HG02981 (cell line): ENCODE measurements around the gene HAO2.
"Not testable (repeated sequence)": the region's sequence is repeated elsewhere in the genome, so short reads cannot be mapped to it uniquely, and the experiment has no call there.

Source experiments
- ATAC-seq: cut with Tn5 transposase; IDR thresholded peaks from one replicate; pipeline ENCODE4 v1.9.1; 2021; ENCODE audit warnings: mild to moderate bottlenecking, moderate library complexity; ENCODE audit not compliant: unreplicated experiment

Gene HAO2

GRCh38 chr1:119341372-119341947 lies 27.1 kb upstream of the HAO2 start:
- ATAC-seq: no peak

- ATAC-seq: no peak
Measured at GRCh38 chr1:119345398-119345797, 23.2 kb upstream of the HAO2 start.

- peak; percentile 86 for ATAC-seq
Measured at GRCh38 chr1:119347858-119348257, 20.7 kb upstream of the HAO2 start.

- ATAC-seq: no peak
Measured at GRCh38 chr1:119348941-119349340, 19.6 kb upstream of the HAO2 start.

DNA sequence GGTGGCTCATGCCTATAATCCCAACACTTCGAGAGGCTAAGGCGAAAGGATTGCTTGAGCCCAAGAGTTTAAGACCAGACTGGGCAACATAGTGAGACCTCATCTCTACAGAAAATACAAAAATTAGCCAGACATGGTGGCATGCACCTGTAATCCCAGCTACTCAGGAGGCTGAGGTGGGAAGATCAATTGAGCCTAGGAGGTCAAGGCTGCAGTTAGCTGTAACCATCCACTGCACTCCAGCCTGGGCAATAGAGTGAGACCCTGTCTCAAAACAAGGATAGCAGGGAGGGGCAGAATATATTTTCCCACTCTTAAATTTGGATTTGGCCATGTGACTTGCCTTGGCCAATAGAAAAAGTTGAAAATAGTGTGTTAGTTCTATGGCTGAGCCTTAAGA lies 17.7 kb upstream of the HAO2 start:
- not testable (repeated sequence) for ATAC-seq

GRCh38 chr1:119351997-119352396 lies 16.6 kb upstream of the HAO2 start:
- no peak for ATAC-seq

DNA sequence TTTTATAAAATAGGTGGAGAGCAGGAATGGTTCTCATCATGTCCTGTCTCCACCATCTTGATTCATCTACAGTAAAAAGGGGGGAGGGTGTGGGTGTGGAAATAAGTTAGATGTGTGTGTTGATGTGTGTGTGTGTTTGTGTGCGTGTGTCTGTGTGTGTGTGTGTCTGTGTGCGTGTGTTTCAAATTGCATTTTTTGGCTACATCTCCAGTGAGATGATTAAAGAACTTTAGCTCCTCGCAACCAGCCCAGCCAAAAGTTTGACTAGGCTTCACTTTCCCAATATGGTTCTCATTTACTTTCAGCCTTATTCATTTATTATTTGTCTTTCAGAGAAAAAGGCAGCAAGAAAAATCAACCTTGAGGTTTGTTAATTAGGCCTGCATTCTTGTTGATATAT lies 14.7 kb upstream of the HAO2 start:
- no peak for ATAC-seq

GRCh38 chr1:119358636-119359035 lies 9.9 kb upstream of the HAO2 start:
- ATAC-seq: no peak

DNA sequence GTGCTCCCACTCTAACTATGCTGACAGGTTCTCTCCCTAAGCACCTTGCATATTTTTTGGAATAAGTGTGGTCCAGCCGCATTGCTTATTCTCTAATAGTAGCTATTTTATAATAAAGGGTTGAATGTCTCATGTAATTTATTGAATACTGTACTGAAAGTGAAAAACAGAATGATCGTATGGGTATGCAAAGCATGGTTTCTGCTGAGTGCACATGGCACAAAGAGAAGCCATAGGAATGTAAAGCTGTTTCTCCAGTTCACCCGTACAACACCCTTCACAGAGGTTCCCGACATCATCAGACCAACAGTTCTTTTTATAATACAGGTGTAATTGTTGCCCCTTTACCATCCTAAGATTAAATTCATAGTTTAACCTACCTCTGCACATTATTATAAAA lies 8.9 kb upstream of the HAO2 start:
- ATAC-seq: no peak

- ATAC-seq: no peak
Measured at GRCh38 chr1:119361205-119361604, 7.4 kb upstream of the HAO2 start.

DNA sequence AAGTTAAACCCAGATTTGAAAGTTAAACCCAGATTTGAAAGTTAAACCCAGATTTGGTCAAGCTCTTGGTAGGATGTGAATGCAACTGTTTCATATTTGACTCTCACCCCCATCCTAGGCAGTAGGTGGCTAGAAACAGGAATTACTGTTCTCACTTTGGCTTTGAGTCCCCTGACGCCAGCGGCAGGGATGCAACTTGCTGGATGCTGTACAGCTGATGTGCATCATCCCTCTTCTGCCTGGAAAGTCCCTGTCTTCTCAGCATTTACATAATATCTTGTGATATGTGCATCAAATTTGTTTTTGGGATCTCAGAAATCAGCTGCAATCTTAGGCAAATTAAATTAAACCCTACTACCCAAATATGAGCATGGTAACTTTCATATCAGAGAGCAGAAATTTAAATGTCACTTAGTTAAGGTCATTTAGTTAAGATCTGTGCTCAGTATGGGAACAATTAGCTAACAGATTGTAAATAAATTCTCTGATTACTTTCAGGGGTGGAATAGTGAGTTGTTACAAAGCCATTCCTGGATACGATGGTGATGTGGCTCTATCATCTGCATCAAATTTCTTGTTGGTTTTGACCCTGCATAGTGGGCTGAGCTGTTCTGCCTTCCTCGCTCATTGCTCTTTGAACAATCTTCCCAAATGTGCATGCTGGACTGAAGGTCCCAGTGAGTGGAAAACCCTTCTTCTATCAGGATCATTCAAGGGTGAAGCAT lies 6.8 kb upstream of the HAO2 start:
- no peak for ATAC-seq

- no peak for ATAC-seq
Measured at GRCh38 chr1:119363162-119363561, 5.4 kb upstream of the HAO2 start.

- no peak for ATAC-seq
Measured at GRCh38 chr1:119364640-119365039, 3.9 kb upstream of the HAO2 start.

- ATAC-seq: peak; percentile 56
Measured at GRCh38 chr1:119366424-119366823, 2.2 kb upstream of the HAO2 start.

GRCh38 chr1:119367432-119368124 lies 1.0 kb upstream of the HAO2 start:
- ATAC-seq: peak; percentile 38

DNA sequence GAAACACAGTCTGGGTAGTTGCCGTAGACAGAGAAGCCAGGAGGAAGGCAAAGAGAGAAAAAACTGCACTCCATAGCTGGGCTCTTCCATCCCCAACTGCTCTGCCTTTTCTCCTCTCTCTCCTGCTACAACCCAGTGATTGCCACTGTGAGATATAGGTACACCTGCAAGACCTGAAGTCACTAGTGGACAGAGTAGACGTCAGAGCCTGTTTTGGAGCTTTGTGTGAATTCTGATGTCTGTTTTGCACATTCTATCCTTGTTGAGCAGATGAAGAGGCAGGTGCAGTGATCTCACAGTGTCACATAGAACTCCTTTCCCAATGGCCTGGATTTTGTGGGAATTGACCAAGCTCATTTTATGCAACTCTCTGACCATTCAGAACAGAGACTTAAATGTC lies 2.2 kb downstream of the HAO2 start:
- no peak for ATAC-seq

- no peak for ATAC-seq
Measured at GRCh38 chr1:119371815-119372214, 3.2 kb downstream of the HAO2 start.

- peak; percentile 44 for ATAC-seq
Measured at GRCh38 chr1:119372503-119373086, 4.0 kb downstream of the HAO2 start.

DNA sequence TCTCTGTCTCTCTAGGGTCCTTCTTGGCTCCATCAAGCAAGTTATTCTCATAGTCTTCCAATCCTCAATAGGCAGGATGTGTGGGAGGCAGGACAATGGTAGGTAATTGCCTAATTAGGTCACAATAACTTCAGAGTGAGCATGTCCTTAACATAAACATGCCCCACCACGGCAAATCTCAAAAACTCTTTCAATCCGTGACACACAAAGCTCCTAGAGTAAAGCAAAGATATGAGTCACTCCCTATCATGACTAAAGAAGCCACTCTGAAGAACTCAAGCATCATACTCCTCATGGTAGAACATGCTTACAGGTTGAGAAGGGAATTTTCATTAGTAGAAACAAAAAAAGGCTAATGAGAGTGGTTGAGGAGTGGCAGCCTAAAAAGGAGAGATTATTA lies 4.9 kb downstream of the HAO2 start:
- ATAC-seq: peak; percentile 52

- no peak for ATAC-seq
Measured at GRCh38 chr1:119374208-119374874, 5.8 kb downstream of the HAO2 start.

DNA sequence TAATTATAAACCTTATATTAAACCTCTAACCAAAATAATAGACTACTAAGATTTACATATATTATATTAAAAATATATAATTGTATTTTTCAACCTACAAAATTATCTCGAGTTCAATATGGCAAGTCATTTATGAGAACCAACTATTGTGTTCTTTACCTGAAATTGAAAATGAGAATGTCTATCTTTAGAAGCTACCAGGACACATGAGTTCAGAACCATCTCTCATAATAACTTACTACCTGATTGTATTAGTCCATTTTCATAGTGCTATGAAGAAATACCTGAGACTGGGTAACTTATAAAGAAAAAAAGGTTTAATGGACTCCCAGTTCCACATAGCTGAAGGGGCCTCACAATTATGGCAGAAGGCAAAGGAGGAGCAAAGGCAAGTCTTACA lies 6.8 kb downstream of the HAO2 start:
- no peak for ATAC-seq
